Suprapubic skin (tissue), 4 donors: ENCODE measurements around the gene SPAG16.

Source experiments
- EP300 ChIP-seq: sonication (generic); formaldehyde crosslinking; IDR thresholded peaks from one replicate; pipeline ENCODE4 v1.6.1; 2017; ENCODE audit warnings: antibody characterized with exemption
- POLR2A ChIP-seq, 2 donors: fragments of 450-650 bp; IDR thresholded peaks; one replicate each; pipeline ENCODE4 v1.6.1; 2017; ENCODE audit warnings: antibody characterized with exemption in 2 of 2, mild to moderate bottlenecking in 2 of 2, moderate library complexity in 2 of 2
- POLR2AphosphoS5 ChIP-seq, 3 donors: sonication (generic); formaldehyde crosslinking; IDR thresholded peaks; one replicate each; pipeline ENCODE4 v1.6.1; 2017; ENCODE audit warnings: antibody characterized with exemption in 3 of 3
- TF ChIP-seq, protein P1 (sequence below), 2 donors: fragments of 200-600 bp in 1 of 2; fragments of 450-650 bp in 1 of 2; sonication (generic) in 1 of 2; IDR thresholded peaks; one replicate each; pipeline ENCODE4 v1.5.1; 2016 to 2019; ENCODE audit warnings: antibody characterized with exemption in 2 of 2, mild to moderate bottlenecking in 1 of 2, moderate library complexity in 1 of 2

GRCh38 chr2:213710164-213710563, 425.9 kb downstream of the SPAG16 start:
- TF ChIP-seq, protein P1, sequence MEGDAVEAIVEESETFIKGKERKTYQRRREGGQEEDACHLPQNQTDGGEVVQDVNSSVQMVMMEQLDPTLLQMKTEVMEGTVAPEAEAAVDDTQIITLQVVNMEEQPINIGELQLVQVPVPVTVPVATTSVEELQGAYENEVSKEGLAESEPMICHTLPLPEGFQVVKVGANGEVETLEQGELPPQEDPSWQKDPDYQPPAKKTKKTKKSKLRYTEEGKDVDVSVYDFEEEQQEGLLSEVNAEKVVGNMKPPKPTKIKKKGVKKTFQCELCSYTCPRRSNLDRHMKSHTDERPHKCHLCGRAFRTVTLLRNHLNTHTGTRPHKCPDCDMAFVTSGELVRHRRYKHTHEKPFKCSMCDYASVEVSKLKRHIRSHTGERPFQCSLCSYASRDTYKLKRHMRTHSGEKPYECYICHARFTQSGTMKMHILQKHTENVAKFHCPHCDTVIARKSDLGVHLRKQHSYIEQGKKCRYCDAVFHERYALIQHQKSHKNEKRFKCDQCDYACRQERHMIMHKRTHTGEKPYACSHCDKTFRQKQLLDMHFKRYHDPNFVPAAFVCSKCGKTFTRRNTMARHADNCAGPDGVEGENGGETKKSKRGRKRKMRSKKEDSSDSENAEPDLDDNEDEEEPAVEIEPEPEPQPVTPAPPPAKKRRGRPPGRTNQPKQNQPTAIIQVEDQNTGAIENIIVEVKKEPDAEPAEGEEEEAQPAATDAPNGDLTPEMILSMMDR (IDR thresholded peaks at IDR 0.05) = no peak
- TF ChIP-seq POLR2A (IDR thresholded peaks at IDR 0.05) = no peak
- TF ChIP-seq EP300 = no peak
- no peak for TF ChIP-seq POLR2AphosphoS5 (IDR thresholded peaks at IDR 0.05)
